NCI-H1417 treated with DMSO at 0.1 percent for 48 hours (cell line): Measurements from ENCODE around the gene GALNT2.
A peak's percentile ranks its signal among the peaks of the same experiment; 100 is the strongest.

Experiments
- DNase-seq: peaks from one replicate; lab custom pipeline; 2025; lab: John Stamatoyannopoulos, UW

Gene GALNT2

DNA sequence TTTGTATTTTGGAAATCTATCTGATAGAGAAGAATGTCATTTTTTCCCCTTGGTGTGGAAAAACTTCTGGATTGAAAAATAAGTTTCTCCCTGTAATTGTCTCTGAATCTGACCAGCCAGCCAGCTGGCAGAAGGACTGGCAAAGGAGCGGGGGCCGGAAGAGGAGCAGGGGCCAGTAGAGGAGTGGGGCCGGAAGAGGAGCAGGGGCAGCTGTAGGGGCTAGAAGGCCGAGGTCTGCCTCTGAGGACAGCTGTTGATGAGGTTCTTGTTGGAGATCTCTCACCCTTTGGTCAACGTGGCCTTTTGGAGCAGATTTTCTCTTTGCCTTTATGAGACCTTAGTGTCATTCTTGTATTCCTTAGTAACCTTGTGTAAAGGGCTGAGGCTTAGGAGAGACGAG lies 121.8 kb downstream of the GALNT2 start:
- DNase-seq = no peak

DNA sequence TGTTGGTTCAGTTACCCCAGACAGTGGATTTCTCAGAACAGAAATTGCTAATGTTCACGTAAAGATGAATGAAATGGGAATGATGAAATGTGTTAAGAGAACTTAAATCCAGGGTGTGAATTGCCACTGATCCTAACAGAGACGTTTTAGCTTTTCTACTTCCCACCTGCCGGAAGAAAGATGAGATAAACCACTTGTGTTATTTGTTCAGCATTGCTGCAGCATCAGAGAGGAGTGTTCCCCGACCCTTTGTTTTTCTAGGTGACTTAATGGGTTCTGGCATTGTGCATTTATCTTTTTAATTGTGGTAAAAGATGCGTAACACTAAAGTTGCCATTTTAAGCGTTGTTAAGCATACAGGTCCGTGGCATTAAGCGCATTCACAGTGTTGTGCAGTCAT lies 122.3 kb downstream of the GALNT2 start:
- peak; percentile 73 for DNase-seq

DNA sequence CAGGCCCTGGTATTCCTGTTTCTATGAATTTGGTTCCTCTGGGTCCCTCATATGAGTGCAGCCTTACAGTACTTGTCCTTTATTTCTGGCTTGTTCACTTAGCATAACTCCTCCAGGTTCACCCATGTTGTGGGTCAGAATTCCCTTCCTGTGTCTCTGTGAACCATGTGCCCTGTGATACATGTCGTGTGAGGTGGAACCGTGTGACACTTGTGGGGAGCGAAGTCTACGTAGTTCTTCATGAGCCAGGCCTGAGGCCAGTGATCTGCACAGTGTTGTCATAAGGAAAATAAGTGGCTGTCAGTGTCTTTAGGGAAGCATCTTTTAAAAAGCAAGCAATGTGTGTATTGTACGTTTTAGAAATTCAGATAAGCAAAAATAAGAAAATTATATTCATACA lies 122.8 kb downstream of the GALNT2 start:
- DNase-seq = no peak

DNA sequence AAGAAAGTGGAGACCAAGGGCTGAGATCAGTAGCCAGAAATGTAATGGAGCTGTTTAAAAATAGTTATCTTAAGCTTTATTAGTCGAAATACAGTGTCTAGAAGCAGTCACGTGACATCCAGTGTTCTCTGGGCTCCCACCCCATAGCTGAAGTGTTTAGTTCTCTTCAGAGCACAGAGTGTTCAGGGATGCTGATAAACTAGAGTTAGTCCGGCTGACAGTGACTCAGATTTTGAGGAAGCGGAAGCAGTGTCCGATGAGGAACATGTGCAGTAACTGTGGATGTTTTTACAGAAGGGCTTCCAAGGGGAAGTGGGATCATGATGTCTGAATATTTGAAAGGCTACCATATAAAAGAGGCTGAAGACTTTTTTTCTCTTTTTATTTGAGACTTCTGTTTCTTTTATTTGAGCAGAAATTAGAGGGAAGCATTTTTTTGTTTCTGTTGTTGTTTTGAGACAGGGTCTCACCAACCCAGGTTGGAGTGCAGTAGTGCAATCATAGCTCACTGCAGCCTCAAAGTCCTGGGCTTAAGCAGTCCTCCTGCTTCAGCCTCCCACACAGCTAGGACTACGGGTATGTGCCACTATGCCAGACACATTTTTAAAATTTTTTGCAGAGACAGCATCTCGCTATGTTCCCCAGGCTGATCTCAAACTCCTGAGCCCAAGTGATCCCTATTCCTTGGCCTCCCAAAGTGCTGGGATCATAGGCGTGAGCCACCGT lies 124.2 kb downstream of the GALNT2 start:
- no peak for DNase-seq

DNA sequence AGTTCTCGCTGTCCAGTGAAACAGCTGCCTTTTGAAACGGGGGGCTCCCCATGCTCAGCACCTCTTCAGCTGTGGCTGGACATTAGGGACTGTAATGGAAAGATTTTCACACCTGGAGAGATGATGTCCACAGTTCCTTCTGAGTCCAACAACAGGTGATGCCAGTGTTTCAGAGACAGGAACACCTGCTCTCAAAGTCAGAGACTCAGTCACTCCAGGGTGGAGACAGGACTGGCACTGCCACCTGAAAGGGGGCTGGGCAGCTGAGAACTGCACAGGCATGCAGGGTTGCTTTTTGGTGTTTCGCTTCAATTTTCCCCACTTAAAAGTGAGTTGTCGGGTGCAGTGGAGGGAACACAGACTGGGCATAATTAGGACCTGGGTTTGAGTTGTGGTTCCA lies 124.8 kb downstream of the GALNT2 start:
- no peak for DNase-seq

DNA sequence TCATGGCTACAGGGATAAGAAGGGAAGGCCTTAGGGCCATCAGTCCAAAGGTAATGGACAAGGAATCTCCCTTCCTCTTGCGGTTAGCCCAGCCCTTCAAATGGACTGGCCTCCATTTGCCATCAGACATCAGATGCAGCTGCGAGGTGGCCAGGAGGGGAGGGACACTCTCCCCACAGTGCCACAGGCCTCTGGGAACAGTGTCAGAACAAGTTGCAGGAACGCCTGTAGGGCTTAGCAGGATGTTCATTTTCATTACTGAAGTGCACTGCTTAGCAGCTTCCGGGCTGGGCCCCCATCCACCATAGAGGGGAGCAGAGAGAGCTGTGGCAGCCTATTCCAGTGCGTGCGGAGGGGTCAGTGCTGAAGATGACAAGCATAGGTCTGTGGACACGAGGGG lies 127.5 kb downstream of the GALNT2 start:
- DNase-seq = no peak

DNA sequence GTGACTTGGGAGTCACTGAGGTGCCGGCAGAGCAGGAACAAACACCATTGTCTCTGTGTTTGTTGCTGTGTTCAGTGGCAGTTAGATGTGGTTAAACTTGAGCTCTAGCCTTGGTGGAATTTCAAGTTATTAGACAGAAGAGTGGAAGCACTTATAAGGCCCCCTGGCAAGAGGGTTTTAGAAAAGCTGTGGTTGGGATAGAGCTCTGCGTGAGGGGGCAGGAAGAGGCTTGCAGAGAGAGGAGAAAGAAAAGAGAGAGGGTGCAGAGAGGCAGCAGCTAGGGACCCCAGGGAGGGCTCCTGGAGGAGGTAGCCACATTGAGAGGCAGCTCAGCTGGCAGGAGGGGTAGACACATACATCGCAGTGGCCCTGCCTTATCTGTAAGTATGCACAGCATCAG lies 128.2 kb downstream of the GALNT2 start:
- DNase-seq = no peak

DNA sequence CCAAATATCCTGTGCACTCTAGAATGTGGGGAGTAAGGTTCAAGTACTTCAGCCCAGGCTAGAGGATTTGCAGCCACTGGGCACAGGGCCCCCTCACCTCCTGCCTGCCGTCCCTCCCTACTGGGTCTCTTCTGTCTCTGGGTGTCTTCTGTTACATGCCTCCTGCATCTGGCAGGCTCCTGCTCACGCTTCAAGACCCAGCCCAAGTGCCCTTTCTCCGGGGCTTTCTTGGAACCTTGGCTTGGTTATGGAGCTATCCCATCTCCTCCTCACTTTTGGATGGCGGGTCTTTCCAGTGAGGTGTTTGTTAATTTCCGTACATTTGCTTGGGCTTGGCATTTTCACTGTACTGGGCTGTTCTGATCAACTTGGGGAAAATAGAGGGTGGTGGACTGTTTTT lies 129.0 kb downstream of the GALNT2 start:
- DNase-seq = no peak

DNA sequence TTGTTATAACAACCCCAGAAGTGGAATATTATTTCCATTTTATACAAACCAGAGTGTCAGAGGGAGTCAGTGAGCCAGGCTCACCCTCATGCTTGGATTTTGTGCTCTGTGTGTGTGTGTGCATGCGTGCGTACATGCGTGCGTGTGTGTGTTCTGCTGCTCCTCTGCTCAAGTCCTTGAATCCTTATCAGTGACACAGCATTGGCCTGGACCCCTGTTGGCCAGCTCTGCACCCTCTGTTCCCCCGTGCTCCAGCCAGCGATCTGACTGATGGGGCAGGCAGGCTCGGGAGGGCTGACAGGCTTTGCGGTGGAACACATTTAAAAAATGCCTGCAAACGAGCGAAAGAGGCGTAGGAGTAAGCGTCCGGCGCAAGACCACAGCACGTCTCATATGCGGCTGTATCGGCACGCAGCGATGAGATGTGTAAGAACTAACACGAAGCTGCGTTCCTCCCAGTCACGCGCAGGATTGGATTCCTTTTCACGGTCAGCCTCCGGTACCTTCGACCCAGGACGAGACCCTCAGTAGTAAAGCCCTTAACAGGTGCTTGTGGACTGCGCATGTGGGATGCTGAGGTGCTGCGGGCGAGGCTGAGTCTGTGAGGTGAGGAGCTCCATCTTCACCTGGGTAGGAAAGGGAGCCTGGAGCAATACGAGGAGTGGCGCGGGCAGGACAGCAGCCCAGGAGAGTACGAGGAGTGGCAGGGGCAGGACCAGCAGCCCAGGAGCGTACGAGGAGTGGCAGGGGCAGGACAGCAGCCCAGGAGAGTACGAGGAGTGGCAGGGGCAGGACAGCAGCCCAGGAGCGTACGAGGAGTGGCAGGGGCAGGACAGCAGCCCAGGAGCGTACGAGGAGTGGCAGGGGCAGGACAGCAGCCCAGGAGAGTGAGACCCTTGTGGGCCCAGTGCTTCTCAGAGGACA lies 130.9 kb downstream of the GALNT2 start:
- no peak for DNase-seq

DNA sequence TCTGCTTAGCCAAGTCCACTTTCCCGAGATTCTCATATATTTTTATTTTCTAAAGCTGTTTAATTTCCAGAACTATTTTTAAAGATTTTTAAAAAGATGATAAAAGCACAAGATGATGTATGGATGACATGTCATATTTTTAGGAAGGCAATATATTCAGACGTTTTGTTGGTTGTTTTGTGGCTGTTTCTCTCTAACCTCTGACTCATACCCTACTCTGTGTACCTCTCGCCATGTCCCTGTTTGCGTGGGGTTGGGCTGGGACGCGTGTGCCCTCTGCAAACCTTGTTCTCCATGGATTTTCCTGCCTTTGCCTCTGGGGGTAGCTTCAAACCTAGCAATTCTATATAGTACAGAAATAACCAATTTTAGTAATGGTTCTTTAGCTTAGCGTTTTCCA lies 132.0 kb downstream of the GALNT2 start:
- DNase-seq = no peak

DNA sequence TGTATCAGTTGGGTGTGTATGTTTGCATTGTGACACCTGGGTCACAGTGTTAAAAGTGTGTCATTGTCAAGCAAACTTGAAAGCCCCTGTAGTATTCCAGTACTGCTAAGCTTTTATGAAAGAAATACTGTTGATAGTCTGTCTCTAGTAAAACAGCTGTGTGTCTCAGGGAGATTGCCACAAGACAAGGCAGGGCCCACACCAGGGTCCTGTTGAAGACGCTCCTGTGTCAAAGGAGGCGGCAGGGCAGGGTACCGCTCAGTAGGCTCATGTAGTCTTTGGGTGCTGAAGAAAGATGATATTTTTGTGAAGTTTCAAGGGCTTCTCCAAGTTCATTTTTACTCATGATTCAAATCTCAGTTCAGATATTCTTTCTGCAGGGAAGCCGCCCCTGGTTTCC lies 132.5 kb downstream of the GALNT2 start:
- no peak for DNase-seq

DNA sequence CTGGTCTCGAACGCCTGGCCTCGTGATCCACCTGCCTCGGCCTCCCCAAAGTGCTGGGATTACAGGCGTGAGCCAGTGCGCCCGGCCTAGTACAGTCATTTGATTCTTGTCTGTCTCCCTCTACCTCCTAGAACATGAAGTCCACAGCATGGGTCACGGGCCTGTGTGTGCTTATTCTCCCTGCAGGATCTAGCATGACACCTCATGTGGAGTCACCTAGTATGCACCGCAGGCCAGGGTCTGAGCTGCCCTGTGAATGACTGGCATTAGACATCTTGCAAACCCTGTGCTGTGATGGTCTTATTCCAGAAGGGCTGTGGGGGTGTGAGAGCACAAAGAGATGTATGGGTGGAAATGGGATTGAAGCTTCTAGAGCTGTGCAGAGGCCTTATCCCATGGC lies 133.2 kb downstream of the GALNT2 start:
- DNase-seq = no peak

DNA sequence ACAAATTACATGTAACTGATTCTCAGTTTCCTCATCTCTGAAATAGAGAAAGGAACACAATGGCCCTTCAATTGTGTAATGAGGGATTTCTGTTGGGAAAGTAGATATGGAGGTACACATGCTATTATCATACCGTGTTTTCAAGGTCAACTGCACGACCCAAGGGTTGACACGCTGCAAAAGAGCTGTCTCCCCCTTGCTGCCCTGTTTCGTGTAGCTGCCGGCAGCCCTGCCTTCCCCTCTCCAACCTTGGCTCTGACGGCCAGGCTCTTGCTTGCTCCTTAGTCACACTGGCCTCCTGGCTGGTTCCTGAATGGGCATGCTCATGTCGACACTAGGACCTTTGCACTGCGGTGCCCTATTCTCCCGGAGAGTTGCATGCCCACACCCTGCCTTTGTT lies 134.4 kb downstream of the GALNT2 start:
- DNase-seq = no peak

DNA sequence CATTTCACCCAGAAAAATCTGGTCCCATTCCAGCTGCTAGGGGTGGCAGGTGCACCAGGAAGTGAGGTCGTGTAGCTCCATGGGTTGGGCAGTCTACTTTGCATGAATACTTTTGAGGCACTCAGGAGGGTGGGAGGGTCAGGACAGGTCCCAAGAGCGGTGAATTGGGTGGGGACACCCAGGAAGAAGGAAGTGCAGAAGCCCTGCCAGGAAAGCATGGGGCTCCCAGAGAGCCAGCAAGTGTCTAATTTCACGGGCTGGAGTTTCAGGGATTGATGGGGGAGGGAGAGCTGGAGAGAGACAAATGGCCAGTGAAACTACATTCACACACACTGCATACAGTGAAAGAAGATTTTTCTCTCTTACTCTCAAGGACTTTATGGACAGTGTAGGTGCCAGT lies 137.8 kb downstream of the GALNT2 start:
- DNase-seq = no peak

DNA sequence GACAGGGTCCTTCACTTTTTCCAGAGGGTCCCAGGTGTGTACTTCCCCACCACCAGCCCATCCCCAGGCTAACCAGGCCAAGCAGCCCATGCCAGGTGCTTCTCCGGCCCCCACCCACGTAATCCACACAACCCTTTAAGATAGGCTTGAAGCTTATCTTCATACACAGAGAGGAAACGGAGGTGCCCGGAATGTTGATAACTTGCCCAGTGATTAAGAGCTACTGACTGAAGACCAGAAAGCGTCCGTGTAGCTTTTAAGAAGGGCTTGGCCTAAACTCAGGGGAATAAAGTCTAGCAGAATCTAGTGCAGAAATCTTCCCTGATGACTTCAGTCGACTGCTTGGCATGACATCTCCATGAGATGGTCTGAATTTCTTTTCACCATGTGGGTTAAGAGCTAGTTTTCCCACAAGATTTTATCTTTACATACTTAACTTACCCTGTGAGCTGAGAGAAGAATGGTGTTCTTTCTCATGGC lies 138.7 kb downstream of the GALNT2 start:
- DNase-seq = no peak

DNA sequence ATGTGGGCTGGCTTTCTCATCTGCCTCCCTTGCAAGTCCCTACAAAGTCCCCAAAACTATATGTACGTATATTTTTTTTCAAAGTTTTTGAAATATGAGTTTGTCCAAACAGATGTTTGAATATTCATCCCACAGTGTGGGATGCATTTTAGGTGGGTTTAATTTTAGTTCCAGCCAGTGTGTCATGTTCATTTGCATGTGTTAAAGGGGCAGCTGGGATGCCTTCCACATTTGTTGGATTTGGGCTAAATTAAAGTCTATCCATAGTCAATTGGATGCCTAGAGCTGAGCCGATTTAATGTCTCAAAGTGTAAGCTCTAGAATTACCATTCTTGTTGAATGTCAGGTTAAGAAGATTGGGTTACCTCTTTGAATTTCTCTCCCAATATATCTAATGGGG lies 139.2 kb downstream of the GALNT2 start:
- no peak for DNase-seq

DNA sequence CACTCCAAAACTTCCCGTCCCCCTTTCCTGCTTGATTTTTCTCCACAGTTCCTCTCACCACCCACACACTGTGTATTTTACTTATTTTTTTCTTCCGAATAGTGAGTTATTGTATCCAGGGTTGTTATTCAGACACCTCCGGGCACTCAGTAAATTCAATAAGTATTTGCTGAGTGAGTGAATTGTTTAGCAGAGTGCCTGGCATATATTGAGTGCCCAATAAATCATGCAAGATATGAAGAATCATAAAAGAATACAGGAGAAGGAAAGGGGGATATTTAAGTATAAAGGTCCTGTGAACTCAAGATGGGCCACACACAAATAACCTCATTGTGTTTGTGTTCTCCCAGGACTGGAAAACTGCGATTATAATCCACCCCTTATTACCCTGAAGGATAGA lies 139.9 kb downstream of the GALNT2 start:
- DNase-seq = no peak

DNA sequence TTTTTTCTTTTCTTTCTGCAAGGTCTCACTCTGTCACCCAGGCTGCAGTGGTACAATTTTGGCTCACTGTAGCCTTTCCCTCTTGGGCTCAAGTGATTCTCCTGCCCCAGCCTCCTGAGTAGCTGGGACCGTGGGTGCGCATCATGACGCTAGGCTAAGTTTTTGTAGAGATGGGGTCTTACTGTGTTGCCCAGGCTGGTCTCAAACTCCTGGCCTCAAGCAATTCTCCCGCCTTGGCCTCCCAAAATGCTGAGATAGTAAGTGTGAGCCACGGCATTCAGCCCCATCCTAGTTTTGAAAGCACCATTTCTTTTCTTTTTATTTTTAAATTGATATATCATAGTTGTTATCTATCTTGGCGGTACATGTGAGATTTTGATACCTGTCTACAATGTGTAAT lies 140.6 kb downstream of the GALNT2 start:
- no peak for DNase-seq

DNA sequence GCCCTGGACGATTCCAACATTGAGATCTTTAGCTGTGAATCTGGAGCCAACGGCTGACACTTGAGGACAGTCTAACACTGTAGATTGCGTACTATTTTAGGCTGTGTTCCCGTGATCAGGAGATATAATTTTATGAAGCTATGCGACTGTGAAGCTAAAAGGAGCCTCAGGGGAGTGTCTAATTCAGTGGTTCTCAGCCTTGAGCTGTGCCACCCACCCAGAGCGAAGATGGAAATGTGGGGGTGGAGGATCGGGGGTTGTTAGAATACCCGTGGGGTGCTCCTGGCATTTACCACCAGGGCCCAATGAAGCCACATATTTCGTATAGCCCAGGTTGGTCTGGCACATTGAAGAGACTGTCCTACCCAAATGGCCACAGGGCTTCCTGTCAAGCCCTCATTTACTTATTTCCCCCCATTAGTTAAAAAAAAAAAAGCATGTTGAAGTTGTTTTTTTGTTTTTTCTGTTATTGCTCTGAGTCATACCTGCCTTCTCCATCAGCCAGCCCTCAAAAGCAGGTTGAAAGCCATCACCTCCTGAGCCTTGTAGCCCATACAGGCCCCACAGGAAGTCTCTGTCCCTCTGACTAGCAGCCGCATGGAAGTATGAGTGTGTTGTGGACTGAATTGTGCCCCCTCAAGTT lies 141.7 kb downstream of the GALNT2 start:
- no peak for DNase-seq

DNA sequence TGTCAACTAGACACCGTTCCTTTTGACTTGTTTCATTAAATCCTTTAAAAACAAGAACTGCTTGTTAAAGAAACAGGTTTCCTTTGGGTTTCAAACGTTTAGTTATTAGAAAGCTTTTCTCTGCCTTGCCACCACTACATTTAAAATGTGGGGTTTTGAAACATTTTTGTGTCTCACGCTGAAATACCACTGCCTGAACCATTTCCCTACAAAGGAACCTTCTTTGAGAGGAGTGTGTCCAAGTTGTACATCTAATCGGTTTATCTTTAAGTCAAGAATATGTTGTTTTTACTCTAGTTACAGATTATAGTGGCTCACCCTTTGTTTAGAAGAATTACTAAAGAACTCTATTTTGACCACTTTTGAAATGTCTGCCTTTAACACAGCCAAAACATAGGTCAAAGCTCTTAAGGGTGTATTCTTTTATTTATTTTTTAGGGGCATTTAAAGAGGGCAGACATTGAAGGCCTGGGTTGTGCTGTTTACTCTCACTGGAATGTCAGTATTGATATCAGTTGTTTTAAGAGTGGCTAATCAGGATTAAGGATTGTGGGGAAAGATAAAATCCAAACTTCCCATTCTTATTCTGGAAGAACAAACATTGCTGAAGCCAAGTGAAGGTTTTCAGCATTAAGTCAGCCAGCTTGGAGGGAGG lies 143.4 kb downstream of the GALNT2 start:
- DNase-seq = no peak

DNA sequence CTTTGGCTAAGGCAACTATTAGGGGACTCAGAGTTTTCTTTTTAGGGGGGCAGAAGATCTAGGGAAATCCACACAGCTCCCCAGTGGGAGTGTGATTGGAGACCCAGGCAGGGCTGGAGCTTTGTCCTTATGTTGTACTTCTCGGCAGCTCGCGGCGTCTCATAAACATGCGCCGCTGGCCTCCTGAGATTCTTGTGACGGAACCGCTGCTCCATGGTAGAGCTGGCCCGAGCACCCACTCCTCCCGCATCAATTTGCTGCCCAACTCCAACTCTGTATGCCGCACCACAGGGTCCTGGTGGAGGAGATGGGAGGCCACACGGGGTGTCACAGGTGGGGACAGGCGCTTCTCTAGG lies 143.9 kb downstream of the GALNT2 start:
- DNase-seq = no peak

DNA sequence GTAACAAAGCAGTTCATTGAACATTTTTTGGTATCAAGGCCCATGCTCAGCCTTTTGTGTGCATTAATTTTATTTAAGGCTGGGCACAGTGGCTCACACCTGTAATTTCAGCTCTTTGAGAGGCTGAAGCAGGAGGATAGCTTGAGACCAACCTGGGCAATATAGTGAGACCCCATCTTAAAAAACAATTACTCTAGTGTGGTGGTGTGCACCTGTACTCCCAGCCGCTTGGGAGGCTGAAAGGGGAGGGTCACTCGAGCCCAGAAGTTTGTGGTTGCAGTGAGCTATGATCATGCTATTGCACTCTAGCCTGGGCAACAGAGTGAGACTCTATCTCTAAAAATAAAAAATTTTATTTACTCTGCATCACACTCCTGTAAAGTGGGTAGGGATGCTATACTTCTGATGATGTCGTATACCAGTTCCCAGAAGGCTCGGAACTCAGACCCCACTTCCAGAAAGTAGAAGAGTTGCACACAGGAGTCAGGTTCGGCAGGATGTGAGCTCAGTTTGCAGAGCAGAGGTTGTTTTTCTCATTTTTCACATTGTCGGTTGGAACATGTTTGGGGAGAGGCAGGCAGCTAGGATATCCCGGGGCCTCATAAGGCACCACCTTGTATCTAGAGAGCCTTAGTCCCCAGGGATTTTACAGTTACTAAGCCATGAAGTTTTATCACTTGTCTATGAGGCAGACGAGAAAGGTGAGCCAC lies 144.6 kb downstream of the GALNT2 start:
- no peak for DNase-seq
